ENCODE measurements around the gene ALMS1.
"Not testable (repeated sequence)": the region's sequence is repeated elsewhere in the genome, so short reads cannot be mapped to it uniquely, and the experiment has no call there.

Gene ALMS1

GRCh38 chr2:73624036-73624435 lies 238.4 kb downstream of the ALMS1 start:
- DNase-seq, result not testable (repeated sequence)

DNA sequence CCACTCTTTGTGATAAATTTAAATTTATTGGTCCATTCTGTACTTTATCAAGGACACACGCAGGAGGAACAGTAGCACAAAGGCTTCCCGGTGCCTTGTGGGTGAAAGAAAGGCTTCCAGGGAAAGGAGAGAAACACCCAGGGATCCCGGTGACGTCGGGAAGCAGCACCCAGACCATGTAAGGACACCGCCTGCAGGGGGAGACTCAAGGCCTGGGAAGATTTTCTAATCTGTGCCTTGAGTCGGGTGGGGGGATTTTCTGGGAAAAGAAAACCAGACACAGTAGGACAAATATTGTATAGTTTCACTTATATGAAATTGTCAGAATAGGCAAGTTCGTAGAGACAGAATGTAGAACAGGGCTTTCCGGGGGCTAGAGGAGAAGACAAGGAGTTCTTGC lies 239.0 kb downstream of the ALMS1 start:
- DNase-seq, result not testable (repeated sequence)

DNA sequence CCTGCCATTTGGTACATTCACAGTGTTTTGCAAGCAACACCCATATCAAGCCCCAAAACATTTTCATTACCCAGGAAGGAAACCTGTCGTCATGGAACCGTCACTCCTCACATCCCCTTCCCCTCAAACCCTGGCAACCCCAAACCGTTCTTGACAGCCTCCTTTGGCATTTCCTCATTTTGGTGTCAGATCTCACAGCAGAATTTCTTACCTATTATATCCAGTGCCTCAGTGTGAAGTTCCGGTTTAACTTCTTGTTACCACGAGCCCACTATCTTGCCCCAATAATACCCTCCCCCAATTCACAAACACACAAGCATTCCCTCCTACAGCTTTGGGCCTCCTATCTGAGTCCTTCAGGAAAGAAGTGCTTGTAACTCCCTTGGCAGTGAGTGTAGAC lies 240.6 kb downstream of the ALMS1 start:
- DNase-seq, result not testable (repeated sequence)

DNA sequence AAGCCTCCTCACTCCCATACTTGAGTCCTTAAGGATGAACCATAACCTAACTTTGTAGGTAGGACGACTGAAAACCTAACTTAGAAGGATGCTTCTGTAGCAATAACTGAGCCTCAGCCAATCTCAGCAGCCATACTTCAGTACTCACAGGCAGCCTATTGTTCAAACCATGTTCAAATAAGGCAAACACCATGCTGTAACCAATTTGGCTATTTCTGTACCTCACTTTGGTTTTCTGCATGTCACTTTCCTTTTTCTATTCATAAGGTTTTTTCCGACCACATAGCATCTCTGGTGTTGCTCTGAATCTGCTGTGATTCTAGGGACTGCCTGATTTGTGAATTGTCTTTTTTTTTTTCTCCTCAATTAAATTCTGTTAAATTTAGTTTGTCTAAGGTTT lies 242.9 kb downstream of the ALMS1 start:
- not testable (repeated sequence) for DNase-seq

DNA sequence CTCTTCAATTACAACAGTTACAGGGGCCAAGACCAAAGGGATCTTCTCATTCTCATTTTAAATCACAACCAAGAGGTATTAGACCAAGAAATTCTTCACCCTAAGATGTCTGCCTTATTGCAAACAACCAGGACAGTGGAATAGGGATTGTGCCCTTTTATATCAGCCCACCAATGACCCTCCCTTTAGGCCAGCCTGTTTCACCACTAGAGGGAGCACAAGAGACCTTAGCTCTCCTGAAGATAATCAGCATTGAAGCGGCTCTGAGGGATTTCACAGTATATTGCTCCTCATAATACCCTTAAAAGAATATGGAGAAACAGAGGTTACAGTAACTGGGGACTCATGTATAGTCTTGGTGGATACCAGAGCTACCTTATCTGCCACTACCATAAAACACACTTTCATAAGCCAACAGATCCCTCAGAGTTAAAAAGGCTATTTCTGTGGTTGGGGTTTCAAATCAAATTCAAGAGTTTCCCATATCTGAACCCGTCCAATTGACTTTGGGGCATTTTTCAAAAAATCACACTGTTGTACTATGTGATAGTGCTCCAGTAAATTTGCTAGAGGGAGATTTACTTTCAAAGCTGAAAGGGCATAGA lies 245.1 kb downstream of the ALMS1 start:
- DNase-seq, result not testable (repeated sequence)

- not testable (repeated sequence) for DNase-seq
Observed at GRCh38 chr2:73636977-73637376, 251.3 kb downstream of the ALMS1 start.

- DNase-seq, result no peak
Observed at GRCh38 chr2:73638429-73638828, 252.8 kb downstream of the ALMS1 start.

DNA sequence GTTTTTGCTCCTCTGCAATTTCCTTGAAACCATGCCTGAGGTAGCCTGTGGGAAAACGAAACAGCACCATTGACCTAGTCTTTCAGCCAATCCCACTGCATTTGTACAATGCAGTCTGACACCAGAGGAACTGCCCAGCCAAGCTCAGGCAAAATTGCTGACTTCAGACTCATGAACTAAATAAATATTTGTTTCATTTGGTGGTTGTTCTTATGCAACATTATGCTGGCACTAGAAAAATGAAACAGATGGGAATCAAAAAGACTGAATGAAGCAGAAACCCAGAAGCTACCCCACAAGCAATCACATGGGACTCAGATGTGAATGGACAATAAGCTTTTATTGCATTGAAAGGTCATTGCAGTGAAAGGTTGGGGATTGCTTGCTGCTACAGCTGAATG lies 254.9 kb downstream of the ALMS1 start:
- no peak for DNase-seq

DNA sequence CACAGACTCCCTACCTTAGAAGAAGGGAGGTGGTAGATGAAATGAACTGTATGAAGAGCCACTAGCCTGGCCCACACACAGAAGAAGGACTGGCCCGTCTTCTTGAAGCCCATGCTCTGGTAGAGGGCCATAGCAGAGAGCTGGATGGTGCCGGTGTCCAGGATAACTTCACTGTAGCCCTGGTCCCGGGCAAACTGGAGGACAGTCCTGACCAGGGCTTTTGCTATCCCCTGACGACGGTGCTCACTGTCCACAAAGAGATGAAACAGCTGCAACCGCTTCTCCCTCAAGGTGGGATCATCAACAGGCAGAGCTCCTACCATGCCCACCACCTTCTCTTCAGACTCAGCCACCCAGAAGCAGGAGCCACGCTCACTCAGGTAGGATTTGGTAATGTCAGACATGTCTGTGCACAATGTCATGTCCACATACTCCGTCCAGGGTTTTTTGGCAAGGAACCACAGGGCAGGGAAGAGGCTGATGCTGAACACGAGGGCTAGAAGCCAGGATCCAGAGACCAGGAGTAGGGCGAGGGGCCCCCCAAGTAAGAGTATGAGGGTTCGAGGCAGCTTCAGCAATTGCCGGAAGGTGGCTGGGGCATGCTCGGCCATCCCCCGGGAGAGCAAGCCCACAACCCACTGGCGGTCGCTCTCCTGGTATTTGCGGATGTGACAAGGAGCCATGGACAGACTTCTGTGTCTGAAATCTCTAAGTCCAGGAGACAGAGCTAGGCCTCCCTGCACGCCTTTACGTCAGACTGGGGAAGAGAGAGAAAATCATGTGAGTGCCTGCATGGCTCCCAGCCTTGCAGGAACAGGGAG lies 255.5 kb downstream of the ALMS1 start:
- no peak for DNase-seq

DNA sequence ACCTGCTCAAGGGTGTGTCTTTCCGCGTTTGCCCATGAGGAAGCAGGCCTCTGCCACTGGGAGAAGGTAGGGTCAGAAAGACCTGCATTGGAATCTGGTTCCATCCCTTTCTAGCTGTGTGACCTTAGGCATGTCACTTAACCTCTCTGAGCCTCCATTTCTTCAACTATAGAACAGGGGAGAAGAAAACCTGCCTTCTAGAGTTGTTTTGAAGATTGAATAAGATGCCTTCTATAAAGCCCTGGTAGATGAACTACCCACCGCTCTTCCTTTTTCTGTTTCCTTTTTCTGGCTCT lies 256.1 kb downstream of the ALMS1 start:
- no peak for DNase-seq

DNA sequence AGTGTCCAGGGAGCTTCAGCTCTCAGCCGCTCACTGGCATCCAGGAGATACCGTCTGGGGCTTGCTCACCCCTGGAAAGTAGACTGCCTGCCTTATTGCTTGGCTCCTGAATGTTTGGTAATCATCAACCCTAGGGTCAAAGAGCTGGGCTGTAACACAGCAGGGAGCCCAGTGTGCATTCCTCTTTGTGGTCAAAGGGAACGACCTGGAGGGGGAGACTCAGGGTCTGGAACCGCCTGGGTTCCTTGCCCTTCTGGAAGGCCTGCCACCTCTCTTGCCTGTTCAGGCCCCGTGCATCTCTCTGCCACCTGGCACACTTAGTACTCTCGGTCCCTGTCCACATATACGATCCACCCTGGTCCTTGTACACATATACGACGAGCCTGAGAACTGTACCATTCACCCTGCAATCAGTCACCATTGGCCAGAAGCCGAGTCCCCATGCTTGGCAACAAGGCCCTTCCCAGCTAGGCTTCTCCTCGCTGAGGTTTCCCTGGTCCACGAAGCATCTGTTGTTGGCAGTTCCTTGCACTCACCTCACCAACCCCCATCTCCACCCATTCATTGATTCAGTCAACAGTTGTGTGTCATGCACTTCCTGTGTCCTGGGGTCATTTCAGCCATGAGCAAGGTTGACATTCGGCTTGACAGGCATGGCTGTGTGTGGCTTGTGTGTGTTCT lies 256.8 kb downstream of the ALMS1 start, which contains the start of gene NAT8:
TSS of gene NAT8 (minus strand) at position 85 of the 681 bp plus-strand sequence. CDS start 794 bp downstream, outside the sequence.
- no peak for DNase-seq

DNA sequence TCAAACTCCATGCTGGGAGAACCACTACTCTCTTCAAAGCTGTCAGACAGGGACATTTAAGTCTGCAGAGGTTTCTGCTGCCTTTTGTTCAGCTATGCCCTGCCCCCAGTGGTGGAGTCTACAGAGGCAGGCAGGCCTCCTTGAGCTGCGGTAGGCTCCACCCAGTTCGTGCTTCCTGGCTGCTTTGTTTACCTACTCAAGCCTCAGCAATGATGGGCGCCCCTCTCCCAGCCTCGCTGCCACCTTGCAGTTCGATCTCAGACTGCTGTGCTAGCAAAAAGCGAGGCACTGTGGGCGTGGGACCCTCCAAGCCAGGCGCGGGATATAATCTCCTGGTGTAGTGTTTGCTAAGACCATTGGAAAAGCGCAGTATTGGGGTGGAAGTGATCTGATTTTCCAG lies 262.1 kb downstream of the ALMS1 start:
- not testable (repeated sequence) for DNase-seq

- DNase-seq, result no peak
Observed at GRCh38 chr2:73651591-73652230, 266.1 kb downstream of the ALMS1 start.

- DNase-seq, result no peak
Observed at GRCh38 chr2:73652348-73652747, 266.7 kb downstream of the ALMS1 start.

DNA sequence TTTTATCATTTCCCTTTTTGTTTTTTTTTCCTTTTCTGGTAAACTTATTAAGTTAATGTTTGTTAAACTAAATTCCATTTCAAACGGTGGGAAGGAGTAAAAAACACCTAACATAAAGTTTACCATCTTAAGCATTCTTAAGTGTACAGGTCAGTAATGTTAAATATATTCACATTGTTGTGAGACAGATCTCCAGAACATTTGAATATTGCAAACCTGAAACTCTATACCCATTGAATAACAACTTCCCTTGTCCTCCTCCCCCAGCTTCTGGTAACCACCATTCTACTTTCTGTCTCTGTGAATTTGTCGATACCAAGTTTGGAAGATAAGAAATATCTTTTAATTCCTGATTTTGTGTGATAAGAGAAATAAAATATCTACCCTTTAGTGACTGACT lies 268.5 kb downstream of the ALMS1 start:
- no peak for DNase-seq
